Thoracic aorta (tissue), 2 donors: ENCODE results near the gene GRAMD2A. TPM values are rescaled to one million over a fixed set of nuclear protein-coding genes. Genes with fewer than 3 reads are reported as not detected.

Experiments used
- ATAC-seq: fragments of 150-250 bp; one replicate; pipeline ENCODE4 v1.8.0; 2017; ENCODE audit warnings: low read depth; ENCODE audit not compliant: insufficient number of reproducible peaks, low FRiP score
- DNase-seq: peaks from one replicate; pipeline ENCODE4 v3.0.0-alpha.2; 2020; ENCODE audit warnings: low spot score
- H3K27ac ChIP-seq, 2 donors: fragments of 200-600 bp; sonication (generic); 1 replicate in 1 of 2; 2 replicates in 1 of 2; pipeline ENCODE4 v1.5.1; 2016; ENCODE audit warnings: mild to moderate bottlenecking in 2 of 2, moderate library complexity in 2 of 2
- H3K27me3 ChIP-seq: fragments of 200-600 bp; sonication (generic); replicated peaks from 2 replicates; pipeline ENCODE4 v1.6.0; 2016; ENCODE audit warnings: mild to moderate bottlenecking; ENCODE audit not compliant: insufficient read depth
- H3K36me3 ChIP-seq: fragments of 200-600 bp; sonication (generic); one replicate; pipeline ENCODE4 v1.5.1; 2016
- H3K4me1 ChIP-seq, 2 donors: fragments of 200-600 bp; sonication (generic); 1 replicate in 1 of 2; 2 replicates in 1 of 2; pipeline versions ENCODE4 v1.5.1 to v1.6.0; 2016; ENCODE audit warnings: low read depth in 2 of 2, mild to moderate bottlenecking in 1 of 2; ENCODE audit not compliant: control insufficient read depth in 1 of 2
- H3K4me3 ChIP-seq: fragments of 200-600 bp; sonication (generic); 2 replicates; pipeline ENCODE4 v1.5.1; 2016; ENCODE audit warnings: mild to moderate bottlenecking
- H3K9me3 ChIP-seq: fragments of 200-600 bp; sonication (generic); 2 replicates; pipeline ENCODE4 v1.5.1; 2016
- CTCF ChIP-seq: fragments of 200-600 bp; sonication (generic); IDR thresholded peaks from one replicate; pipeline ENCODE4 v1.5.1; 2019; ENCODE audit warnings: antibody characterized with exemption
- total RNA-seq, 2 donors: library from RNA; depleted of rRNA; stranded (reverse); fragments of >200 nt; gene quantifications; one replicate each; pipeline versions ENCODE4 v1.1.0 to v1.2.3, GENCODE V29; 2016

Gene GRAMD2A
- total RNA-seq, 2 donors from 2014 or later, result 0.85 TPM; not detected in 1

GRCh38 chr15:72131922-72132321 is 65.7 kb downstream of the GRAMD2A start:
- ATAC-seq, result no peak
- Histone ChIP-seq H3K27me3 (no peaks in the 10 kb centered on the region), H3K4me3 (no peak overlapping the region), H3K27ac (no peak overlapping the region), H3K36me3 (no peaks in the 10 kb centered on the region), H3K4me1 (no peaks in the 10 kb centered on the region), H3K9me3 (no peaks in the 10 kb centered on the region)
- no peak for DNase-seq
- TF ChIP-seq CTCF, result no peak

- no peak for TF ChIP-seq CTCF
- H3K27ac ChIP-seq, result no peak overlapping the region
These were observed 67.3 kb downstream of the GRAMD2A start for GRCh38 chr15:72130272-72130671.

GRCh38 chr15:72128359-72128758 is 69.2 kb downstream of the GRAMD2A start:
- no peaks in the 10 kb centered on the region for H3K27me3 ChIP-seq
- no peaks in the 10 kb centered on the region for H3K4me1 ChIP-seq
- DNase-seq, result no peak
- no peaks in the 10 kb centered on the region for H3K9me3 ChIP-seq
- no peak overlapping the region for H3K4me3 ChIP-seq
- no peak for ATAC-seq
- no peak overlapping the region for H3K27ac ChIP-seq
- no peaks in the 10 kb centered on the region for H3K36me3 ChIP-seq
- TF ChIP-seq CTCF, result no peak

More at GRCh38 chr15:72130272-72130671, 67.3 kb downstream of the GRAMD2A start:
- Histone ChIP-seq H3K27me3 (no peaks in the 10 kb centered on the region), H3K9me3 (no peaks in the 10 kb centered on the region), H3K4me1 (no peaks in the 10 kb centered on the region), H3K4me3 (no peak overlapping the region), H3K36me3 (no peaks in the 10 kb centered on the region)
- ATAC-seq (no peak), DNase-seq (no peak)

GRCh38 chr15:72127724-72128322 is 69.8 kb downstream of the GRAMD2A start:
- ATAC-seq, result no peak
- H3K27me3 ChIP-seq, result no peaks in the 10 kb centered on the region
- no peaks in the 10 kb centered on the region for H3K9me3 ChIP-seq
- no peaks in the 10 kb centered on the region for H3K4me1 ChIP-seq
- TF ChIP-seq CTCF, result no peak
- no peak overlapping the region for H3K27ac ChIP-seq
- DNase-seq, result no peak
- no peak overlapping the region for H3K4me3 ChIP-seq
- H3K36me3 ChIP-seq, result no peaks in the 10 kb centered on the region

GRCh38 chr15:72124218-72124617 is 73.4 kb downstream of the GRAMD2A start:
- no peak for TF ChIP-seq CTCF
- Histone ChIP-seq H3K4me3 (no peak overlapping the region), H3K4me1 (peaks cover 0 to under 1% of the 10 kb centered on the region in 2 donors), H3K9me3 (no peaks in the 10 kb centered on the region), H3K27me3 (no peaks in the 10 kb centered on the region), H3K36me3 (no peaks in the 10 kb centered on the region), H3K27ac (no peak overlapping the region)
- no peak for DNase-seq
- ATAC-seq, result no peak
